Fibroblast of skin of back (primary cell): ENCODE results near the gene EFEMP2.
"Not testable (repeated sequence)": the region's sequence is repeated elsewhere in the genome, so short reads cannot be mapped to it uniquely, and the experiment has no call there.

ENCODE experiments used
- DNase-seq: peaks from one replicate; pipeline ENCODE4 v3.0.0-alpha.2; 2013

EFEMP2 gene

DNA sequence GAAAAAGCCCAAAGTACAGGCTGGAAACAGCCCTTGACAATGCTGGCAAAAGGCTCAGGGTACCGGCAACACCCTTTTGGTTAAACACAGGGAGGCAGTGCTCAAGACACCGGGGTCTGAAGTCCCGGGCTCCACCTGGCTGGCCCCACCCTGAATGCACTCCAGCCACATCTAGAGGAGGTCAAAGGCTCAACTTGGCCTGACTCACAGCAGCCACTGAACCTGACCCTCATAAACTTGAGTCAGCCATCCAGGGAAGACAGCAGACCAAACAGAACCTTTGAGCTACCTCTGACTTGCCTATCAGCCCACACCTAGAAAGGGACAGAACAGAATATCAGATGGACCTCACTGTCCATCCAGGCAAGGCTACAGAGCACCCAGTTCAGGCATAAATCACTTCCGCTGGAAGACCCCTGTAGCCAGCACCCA is 18.4 kb downstream of the EFEMP2 start:
- no peak for DNase-seq

DNA sequence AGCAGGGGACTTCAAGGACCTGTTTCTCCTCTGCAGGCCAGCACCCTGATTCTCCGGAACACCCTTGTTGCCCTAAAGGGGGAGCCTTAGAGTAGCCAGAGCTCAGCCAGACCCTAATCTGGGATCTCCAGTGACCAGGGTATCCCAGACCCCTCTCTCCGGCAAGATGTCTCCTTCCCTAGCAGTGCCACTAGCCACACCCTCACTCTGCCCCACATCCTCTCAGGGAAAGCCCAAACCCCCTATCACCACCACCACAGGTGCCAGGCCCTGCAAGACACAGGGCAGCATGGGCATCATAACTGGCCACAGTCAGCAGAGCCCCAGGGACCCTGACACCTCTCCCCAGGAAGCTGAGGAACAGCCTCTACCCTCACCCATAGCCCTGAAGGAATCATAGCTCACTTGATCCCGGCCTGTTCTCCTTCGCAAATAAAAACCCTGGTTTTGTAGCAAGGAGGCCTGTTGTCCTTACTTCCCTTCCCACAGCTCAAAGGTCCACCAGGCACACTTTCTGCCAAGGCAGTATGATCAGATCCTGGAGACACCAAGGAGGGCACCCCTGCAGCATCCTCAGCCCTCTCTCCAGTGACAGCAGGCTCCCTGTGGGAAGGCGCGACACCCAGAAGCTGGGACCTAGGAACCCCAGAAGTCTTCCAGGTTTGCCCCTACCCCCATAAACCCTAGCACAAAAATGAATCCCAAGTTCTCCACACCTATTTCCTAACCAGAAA is 19.2 kb downstream of the EFEMP2 start:
- no peak for DNase-seq

DNA sequence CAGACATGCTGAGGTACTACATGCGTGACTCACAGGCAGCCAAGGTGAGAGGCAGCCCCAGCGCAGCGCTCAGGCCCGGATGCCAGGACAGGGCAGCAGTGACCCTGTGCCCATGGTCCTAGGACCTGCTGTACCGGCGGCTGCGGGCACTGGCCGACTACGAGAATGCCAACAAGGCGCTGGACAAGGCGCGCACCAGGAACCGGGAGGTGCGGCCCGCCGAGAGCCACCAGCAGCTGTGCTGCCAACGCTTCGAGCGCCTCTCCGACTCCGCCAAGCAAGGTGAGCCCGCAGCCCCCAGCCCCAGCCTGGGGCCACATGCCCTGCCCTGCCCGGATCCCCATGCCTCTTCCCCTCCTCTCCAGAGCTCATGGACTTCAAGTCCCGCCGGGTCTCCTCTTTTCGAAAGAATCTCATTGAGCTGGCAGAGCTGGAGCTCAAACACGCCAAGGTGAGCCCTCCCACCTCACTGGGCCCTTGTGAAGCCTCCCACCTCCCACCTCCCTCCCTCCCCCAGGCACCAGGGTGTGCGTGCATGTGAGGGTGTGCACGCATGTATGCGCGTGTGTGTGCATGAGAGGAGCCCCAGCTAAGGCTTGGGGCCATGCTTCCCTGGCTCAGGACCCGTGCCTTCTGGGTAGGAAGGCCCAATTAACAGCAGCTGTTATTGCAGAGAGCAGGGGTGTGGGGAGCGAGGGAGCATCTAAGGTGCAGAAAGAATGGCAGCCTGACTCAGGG is 19.9 kb downstream of the EFEMP2 start:
- DNase-seq: no peak

DNA sequence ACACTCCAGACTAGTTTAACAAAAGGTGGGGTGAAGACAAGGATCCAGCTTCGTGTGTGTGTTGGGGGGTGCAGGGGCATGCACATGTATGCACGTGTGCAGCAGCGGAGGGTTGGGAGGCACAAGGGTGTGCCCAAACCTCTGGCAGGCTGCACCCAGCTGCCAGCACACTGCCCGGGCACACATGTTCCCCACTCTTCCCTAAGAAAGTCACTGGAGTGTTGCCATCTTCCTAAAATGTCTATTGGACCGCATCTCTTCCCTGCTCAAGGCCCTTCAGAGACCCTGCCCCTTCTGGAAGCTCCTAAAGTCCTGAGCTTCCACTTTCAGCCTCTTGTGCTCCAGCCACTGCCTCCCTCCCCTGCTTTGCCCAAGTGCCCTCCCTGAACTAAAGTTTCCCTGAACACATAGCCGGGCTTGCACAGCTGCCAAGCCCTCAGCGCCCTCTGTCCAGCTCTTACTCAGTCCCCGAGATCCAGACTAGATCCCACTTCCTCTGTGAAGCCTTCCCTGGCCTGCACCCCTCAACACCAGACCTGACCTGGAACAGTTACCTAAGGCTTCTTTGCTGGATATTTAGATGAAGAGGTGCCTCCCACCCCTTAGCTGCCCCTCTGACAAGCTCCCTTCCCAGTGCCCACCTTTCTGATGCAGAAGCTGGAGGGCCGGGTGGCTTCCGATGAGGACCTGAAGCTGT is 20.6 kb downstream of the EFEMP2 start:
- no peak for DNase-seq

DNA sequence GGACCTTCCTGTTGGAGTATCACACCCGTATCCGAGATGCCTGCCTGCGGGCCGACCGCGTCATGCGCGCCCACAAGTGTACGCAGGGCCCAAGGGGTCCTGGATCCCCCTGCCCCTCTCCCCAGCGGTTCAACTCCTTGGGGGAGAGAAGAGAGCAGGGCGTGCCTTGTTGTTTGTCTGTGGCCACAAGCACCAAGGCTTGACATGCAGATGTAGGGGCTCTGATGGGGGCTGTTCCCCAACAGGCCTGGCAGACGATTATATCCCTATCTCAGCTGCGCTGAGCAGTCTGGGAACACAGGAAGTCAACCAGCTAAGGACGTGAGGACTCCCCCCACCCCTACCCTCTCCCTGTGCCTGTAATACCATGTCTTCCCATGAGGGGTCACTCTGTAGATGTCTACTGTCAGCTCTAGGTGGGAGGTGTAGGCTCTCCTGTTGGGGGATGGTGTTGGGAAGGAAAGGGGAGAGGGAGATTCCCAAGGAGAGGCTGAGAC is 21.5 kb downstream of the EFEMP2 start:
- peak; percentile 46 for DNase-seq

DNA sequence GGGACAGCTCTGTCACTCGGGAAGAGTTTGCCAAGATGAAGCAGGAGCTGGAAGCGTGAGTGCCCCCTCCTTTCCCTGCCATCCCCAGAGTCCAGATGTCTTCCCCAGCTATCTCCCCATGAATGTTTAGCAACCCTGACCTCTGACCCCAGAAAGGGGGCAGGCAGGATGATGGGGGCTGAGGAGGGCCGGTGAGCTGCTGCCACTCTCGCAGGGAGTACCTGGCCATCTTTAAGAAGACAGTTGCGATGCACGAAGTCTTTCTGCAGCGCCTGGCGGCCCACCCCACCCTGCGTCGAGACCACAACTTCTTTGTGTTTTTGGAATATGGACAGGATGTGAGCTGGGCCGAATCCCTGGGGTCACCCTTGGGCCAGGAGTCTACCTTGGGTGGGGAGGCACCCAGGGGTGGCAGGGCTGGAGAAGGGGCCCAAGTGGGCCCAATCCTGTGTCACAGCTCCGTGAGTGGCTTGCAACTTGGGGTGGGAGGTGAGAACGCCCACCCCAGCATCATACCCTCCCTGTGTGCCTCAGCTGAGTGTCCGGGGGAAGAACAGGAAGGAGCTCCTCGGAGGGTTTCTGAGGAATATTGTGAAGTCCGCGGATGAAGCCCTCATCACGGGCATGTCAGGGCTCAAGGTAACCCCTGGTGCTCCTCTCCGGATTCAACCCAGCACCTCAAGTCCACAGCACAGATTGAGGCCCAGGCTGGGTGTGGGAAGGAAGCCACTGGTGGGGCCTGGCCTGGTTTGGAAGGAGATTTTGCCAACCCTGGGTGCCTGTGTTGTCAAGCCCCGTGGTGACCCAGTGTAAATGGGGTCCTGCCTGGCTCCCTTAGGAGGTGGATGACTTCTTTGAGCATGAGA is 22.1 kb downstream of the EFEMP2 start:
- DNase-seq: no peak

DNA sequence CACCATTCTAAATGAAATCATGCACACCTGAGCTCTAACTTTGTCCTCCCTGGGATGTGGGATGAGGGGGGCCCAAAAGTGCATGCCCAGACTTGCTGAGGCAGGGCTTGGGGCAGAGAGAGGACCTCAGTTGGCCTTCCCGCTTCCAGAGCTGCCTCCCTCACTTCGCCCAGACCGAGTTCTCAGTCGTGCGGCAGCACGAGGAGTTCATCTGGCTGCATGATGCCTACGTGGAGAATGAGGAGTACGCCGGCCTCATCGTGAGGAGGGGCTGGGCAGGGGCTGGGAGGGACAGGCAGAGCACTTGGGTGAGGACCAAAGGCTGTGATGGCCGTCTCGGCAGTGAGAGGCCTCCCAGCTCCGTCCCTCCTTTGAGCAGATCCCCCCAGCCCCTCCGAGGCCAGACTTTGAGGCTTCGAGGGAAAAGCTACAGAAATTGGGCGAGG is 22.8 kb downstream of the EFEMP2 start:
- DNase-seq: no peak

DNA sequence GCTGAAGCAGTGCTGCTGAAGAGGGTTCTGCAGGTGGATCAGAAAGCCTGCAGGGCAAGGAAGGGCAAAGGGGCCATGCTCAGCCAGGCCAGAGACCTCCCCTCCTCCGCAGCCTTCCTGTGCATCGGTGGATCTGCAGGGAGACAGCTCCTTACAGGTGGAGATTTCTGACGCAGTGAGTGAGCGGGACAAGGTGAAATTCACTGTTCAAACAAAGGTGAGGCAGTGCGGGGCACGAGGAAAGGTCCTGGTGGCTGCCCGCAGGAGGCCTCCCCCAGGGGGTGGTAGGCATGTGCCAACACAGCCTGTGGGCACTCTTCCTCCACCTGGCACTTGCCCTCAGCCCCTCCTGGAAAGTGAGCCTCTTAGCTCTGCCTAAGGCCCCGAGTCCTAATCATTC is 23.2 kb downstream of the EFEMP2 start:
- no peak for DNase-seq

DNA sequence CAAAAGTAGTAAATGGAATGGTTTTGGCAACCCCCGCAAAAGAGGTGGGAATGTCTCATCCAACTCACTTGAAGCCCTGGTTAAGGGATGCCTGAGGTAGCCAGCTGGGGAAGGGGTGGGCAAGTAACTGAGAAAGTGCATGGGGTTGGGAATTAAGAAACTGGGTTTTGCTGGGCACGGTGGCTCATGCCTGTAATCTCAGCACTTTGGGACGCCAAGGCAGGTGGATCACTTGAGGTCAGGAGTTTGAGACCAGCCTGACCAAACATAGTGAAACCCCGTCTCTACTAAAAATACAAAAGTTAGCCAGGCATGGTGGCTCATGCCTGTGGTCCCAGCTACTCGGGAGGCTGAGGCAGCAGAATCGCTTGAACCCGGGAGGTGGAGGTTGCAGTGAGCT is 23.9 kb downstream of the EFEMP2 start:
- not testable (repeated sequence) for DNase-seq

DNA sequence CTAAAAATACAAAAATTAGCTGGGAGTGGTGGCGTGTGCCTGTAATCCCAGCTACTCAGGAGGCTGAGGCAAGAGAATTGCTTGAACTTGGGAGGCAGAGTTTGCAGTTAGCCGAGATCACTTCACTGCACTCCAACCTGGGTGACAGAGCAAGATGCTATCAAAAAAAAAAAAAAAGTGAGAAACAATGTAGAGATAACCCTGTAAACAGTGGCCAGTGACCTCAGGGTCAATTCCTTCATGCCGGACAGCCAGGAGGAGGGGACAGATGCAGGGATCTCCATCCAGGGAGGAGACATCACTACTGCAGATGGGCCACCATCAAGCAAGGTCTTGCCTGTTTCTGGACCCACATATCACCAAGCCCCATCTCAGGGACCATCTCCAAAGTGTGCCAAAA is 24.9 kb downstream of the EFEMP2 start:
- DNase-seq: no peak

DNA sequence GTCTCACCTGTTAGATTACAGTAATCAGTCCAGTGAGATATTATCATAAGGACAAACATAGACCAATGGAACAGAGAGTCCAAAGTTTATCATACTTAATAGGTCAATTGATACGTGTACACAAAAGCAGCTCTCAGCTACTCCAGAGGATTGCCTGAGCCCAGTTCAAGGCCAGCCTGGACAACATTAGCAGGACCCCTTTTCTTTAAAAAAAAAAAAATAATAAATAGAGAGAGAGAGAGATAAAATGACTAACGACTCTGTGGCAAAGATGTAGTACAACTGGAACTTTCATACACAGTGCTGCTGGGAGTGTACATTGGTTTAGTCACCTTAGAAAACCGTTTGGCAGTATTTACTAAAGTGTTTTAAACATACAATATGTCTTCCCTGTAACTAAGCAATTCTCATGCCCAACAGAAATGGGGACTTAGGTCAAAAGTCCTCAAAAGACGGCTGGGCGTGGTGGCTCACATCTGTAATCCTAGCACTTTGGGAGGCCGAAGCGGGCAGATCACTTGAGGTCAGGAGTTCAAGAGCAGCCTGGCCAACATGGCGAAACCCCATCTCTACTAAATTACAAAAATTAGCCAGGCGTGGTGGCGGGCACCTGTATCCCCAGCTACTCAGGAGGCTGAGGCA is 28.2 kb downstream of the EFEMP2 start:
- no peak for DNase-seq

DNA sequence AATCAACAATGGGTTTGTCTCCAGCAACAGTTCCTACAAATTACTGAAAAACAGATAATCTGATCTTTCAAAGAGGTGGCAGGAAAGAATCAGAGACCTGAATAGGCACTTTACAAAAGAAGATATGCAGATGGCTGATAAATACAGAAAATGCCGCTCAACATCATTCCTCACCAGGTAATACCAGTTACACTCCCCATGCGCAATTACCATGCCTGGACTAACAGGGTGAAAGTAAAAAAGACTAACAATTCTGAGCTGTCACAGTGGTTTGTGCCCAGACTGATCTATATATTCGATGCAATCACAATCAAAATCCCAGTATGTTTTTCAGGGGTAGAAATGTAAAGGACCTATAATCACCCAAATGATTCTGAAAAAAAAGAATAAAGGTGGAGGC is 28.8 kb downstream of the EFEMP2 start:
- DNase-seq: no peak

DNA sequence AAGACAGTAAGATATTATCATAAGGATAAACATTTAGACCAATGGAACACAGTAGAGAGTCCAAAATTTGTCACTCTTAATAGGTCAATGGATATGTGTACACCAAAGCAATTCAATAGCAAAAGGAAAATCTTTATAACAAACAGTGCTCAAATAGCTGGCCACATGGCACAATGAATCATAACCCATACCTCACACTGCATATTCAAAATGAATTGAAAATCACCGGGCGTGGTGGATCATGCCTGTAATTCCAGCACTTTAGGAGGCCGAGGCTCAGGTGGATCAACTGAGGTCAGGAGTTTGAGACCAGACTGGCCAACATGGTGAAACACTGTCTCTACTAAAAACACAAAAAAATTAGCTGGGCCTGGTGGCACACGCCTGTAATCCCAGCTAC is 30.5 kb downstream of the EFEMP2 start:
- DNase-seq: no peak

DNA sequence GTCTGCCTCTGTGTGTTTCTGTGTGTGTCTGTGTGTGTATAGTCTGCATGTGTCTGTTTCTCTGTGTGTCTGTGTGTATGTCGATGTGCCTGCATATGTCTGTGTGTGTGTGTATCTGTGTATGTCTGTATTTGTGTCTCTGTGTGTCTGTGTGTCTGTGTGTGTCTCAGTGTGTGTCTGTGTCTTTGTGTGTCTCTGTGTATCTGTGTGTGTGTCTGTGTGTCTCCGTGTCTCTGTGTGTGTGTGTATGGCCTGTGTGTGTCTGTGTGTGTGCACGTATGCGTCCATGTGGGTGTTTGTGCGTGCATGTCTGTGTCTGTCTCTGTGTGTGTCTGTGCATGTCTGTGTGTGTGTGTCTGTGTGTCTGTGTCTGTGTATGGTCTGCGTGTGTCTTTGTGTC is 38.4 kb downstream of the EFEMP2 start:
- DNase-seq: no peak

DNA sequence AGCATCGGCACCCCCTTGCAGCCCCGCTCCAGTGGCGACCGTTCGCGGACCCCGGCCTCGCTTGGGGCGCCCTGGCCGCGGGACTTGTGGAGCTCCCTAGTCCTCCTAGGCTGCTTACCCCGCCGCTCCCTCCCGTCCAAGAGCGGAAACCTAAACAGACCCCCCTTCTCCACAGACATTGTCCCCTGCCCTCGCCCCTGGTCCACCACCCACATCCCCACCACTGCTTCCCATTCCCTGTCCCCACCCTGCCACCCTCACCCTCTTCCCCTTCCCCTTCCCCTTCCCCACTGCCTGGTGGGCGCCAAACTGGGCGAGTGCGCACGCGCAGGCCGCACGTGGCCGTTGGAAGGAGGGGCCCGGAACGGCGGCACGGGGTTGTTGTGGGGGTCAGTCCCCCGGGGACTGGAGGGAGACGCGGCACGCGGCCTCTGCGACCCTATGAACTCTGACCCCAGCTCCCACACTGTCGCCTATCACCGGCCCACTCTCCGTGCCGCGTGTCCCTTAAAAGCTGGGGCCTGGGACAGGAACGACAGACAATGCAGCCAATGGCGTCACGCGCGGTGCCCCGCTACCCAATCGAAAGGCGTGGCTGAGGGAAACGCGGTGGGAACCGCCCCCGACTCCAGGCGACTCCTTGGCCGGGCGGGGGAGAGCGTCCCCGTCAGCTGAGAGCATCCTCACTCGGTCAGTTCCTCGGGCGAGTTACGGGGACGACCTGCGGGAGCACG is 39.1 kb downstream of the EFEMP2 start, which contains the start of gene SNX32:
TSS of gene SNX32 (plus strand) at position 667 of the 734 bp plus-strand sequence. CDS start 103 bp downstream, outside the sequence.
- DNase-seq: peak; percentile 92

DNA sequence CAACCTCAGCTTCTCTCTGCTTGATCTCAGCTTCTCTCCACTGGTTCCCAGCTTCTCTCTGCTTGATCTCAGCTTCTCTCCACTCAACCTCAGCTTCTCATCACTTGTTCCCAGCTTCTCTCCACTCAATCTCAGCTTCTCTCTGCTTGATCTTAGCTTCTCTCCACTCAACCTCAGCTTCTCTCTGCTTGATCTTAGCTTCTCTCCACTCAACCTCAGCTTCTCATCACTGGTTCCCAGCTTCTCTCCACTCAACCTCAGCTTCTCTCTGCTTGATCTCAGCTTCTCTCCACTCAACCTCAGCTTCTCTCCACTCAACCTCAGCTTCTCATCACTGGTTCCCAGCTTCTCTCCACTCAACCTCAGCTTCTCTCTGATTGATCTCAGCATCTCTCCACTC is 40.4 kb downstream of the EFEMP2 start:
- DNase-seq: not testable (repeated sequence)

DNA sequence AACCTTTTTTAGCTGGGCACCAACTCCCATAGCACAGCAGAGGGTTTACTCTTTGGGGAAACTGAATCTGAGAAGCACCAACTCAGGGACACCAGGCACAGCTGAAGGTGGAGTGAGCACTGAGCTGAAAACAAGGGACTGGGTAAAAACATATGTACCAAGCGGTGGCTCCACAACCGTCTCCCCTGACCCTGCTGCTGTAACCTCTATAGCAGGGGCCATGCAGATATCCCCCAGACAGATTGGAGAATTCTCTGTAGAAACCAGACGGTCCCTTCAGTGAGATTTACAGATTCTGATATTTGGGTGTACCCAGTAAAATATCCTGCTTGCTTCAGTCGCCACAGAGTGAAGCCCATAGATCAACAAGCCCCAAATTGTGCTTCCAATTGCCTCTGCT is 43.1 kb downstream of the EFEMP2 start:
- DNase-seq: no peak

DNA sequence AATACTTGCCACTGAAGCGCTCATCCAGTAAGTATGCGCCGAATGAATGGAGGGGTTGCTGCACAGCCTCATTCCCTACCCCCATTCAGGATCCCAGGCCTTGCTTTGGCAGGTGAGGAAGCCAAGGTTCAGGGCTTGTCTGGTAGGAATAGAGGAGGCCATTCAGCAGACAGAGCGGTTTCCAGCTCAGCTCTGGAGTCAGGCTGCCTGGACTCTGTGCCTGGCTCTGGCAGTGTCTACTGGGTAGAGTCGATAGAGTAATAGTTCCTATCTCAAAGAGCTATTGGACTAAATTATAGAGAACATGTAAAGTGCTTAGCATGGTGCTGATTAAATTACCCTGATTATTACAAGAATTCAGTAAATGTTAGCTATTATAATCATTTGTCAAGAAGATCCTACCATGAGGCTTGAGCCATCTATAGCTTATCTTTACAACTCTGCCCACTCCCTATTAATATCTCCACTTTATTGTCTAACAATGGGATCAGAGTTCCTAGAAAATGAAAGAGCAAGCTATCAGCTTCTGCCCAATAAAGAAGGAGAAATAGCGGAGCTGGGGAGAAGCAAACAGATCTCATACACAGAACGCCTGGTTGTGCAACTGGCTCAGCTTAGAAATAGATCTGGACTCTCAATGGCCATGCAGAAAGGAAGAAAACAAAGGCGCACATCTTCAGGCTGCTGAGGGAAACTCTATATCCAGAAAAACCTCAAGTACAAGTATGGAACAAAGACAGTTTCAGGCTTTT is 45.4 kb downstream of the EFEMP2 start:
- no peak for DNase-seq

DNA sequence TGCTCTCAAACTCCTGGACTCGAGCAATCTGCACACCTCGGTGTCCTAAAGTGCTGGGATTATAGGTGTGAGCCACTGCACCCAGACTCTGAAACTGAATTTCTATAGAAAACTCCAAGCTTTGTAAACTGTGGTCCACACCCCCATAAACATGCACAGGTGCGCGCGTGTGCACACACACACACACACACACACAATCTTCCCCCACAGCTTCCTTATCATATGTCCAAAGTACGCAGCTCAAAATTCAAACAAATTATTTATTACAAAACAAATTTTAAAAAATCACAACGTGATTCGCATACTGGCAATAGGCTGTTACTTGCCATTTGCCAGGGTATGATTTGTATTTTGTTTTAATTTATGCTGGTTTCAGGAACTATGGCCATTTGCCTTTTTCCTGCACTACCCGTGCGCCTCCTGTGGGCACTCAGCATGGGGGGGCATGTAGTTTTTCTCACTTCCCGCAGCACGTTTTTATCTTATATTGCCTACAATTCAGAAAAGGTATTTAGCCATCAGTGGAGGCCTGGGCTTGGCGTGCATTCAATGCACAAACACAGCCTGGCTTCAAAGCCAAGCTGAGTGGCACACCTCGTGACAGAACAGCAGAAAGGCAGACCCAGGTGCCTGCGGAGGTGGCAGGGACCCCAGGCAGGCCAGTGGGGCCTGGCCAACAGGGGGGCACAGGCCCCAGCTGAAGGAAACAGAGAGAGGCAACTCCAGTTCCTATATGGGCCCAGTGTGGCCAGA is 49.6 kb downstream of the EFEMP2 start:
- DNase-seq: no peak
